Fibroblast of skin of left quadriceps (primary cell): ENCODE data around the gene USP4.
A peak's percentile ranks its signal among the peaks of the same experiment; 100 is the strongest.
"Not testable (repeated sequence)": the region's sequence is repeated elsewhere in the genome, so short reads cannot be mapped to it uniquely, and the experiment has no call there.

ENCODE experiments used
- DNase-seq, 2 experiments: peaks; one replicate each; pipeline ENCODE4 v3.0.0-alpha.2; 2013; ENCODE audit warnings: low read depth in 2 of 2

The USP4 gene

GRCh38 chr3:49339941-49340800, at the start of gene USP4:
TSS of gene USP4 (minus strand) at chr3:49340053. CDS start at chr3:49340024, 29 bp downstream.
- peak; percentile 72 to 75 for DNase-seq

DNA sequence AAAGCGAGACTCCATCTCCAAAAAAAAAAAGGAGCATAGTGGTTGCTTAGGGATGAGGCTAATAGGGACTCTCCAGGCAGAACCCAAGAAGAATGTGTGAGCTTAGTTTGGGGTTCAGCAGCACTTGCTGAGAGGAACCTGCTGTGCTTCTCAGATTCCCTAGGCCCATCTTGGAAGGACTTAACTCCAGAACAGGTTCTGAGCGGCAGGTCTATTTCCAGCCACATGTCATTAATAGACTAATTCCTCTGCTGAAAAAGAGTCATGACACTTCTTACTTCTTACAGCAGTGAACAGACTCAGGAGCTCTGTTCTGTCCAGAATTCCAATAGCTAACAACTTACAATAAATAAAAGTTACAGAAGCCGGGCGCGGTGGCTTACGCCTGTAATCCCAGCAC, 49.4 kb upstream of the USP4 start:
- DNase-seq, result no peak

DNA sequence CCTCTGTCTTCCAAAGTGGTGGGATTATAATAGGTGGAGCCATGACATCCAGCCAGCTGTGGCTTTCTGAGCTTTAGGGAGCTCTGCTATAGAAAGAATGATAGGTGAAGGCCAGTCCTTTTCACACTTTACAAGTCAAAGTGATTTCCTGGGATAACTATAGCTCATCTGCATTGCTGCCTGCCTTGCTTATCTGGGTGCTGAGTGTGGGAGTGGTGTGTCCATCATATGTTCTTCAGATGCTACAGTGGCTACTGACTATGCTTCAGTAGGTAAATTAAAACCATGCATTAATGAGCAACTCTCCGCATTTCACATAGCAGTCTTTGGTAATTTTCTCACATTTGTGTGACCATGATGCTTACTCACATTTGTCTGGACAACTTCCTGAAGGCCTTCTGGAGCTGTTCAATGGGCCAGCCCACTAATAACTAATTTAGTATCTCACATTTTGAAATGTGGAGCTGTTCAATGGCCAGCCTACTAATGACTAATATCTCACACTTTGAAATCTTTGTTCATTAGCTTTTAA, 48.5 kb upstream of the USP4 start:
- DNase-seq, result no peak

GRCh38 chr3:49387721-49388120, 47.9 kb upstream of the USP4 start:
- DNase-seq, result no peak

GRCh38 chr3:49386056-49386756, 46.4 kb upstream of the USP4 start:
- no peak for DNase-seq

DNA sequence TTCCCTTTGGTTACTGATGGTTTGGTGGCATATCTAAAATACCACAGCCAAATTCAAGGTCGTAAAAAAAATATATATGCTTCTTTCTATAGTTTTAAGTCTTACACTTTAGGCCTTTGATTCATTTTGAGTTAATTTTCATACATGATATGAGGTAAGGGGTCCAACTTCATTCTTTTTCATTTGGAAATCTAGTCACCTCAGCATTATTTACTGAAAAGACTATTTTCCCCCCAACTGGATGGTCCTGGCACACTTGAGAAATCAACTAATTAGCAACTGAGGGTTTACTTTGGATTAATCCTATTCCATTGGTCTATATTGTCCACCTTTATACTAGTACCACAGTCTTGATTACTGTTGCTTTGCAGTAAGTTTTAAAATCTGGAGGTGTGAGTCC, 45.8 kb upstream of the USP4 start:
- DNase-seq, result no peak

DNA sequence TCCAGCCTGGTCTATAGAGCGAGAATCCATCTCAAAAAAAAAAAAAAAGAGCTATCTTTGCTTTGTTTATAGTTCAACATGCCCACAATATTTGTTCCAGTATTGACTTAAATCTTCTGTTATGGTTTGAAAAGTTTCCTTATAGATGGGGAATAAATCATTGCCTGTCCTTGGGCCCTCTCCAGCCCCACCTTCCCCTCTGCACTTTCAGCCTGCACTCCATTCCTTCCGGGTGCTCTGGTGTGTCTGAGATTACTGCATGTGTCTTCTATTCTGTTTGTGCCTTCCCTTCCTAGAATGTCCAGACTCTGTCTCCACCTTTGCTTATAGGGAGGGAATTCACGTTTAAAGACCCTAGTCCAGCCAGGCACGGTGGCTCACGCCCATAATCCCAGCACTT, 43.5 kb upstream of the USP4 start:
- DNase-seq, result no peak

DNA sequence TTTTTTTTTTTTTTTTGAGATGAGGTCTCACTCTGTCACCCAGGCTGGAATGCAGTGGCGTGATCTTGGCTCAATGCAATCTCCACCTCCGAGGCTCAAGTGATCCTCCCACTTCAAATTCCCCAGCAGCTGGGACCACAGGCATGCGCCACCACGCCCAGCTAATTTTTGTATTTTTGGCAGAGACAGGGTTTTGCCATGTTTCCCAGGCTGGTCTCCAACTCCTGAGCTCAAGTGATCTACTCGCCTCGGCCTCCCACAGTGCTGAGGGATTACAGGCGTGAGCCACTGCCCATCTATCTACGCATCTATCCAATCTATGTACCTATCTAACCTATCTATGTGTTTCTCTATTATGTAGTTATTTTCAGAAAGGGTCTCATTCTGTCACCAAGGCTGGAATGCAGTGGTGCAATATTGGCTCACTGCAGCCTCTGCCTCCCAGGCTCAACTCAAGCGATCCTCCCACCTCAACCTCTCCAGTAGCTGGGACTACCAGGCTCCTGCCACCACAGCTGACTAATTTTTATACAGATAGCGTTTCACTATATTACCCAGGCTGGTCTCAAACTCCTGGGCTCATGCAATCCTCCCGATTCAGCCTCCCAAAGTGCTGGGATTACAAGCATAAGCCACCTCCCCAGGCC, 38.5 kb upstream of the USP4 start:
- DNase-seq, result peak; percentile 45 to 50

- no peak for DNase-seq
These were observed 37.6 kb upstream of the USP4 start for GRCh38 chr3:49377483-49377882.

DNA sequence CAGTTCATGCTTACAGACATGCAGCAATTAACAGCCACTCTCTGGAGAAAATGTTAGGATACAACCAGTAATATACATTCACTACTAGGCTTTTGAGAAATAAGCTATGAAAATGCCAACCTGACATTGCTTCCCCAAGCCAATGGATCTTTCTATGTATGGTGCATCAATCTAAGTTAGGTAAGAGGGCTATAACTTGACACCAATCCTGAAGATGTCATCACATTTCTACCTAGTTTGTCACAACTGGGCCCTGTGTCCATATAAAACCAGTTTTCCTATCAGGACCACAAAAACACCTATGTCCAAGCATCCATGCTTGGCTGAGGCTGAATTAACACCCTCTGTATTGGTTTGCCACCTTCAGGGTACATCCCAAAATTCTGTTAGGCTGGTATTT, 32.1 kb upstream of the USP4 start:
- no peak for DNase-seq

DNA sequence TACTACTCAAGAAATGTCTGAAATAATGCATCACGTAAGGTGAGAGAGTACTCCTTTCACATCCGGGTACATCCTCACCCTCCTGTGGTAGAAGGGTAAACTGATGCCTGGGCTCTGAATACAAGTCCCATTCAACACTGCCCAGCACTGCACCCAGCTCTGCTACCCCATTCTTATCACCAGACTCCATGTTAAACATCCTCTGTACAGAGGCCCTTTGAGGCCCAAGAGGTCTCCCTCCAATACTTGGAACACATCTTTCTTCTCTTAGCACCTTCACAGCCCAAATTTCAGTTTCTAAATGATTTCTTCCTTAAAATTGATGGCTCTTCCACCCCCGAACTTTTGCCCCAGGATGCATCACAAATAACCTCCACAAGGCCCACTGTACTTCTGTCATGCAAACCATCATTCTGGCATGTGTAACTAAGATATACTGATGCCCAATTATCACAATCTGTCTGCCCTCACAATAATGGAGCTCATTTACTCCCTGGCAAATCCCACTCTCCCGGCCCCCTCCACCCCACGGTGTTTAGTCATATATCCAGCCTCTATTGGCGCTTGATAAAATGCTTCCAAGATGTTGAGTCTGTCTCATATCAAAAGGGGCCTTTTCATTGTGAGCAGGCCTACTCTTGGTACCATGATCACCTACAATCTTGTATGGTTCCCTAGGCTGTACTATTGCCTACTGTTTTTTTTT, 30.9 kb upstream of the USP4 start:
- no peak for DNase-seq

GRCh38 chr3:49362561-49362960, 22.7 kb upstream of the USP4 start:
- peak in 1 of 2 experiments; percentile 41 for DNase-seq

GRCh38 chr3:49359623-49360022, 19.8 kb upstream of the USP4 start:
- no peak for DNase-seq

DNA sequence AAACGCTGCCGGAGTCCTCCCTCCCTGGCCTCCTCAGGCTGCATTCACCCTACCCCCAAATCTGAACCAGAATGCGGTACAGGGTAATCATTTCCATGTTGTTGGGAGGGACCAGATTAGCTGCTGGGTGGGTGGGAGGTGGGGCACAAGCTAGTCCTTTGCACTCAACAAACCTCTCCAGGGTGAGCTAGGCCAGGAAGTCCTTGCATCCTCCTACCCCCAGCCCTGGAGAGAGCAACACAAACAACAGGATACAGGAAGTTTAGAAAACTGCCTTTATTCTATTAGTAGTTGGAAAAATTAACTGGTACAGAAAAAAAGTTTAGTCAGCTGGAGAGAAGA, 19.0 kb upstream of the USP4 start:
- no peak for DNase-seq

DNA sequence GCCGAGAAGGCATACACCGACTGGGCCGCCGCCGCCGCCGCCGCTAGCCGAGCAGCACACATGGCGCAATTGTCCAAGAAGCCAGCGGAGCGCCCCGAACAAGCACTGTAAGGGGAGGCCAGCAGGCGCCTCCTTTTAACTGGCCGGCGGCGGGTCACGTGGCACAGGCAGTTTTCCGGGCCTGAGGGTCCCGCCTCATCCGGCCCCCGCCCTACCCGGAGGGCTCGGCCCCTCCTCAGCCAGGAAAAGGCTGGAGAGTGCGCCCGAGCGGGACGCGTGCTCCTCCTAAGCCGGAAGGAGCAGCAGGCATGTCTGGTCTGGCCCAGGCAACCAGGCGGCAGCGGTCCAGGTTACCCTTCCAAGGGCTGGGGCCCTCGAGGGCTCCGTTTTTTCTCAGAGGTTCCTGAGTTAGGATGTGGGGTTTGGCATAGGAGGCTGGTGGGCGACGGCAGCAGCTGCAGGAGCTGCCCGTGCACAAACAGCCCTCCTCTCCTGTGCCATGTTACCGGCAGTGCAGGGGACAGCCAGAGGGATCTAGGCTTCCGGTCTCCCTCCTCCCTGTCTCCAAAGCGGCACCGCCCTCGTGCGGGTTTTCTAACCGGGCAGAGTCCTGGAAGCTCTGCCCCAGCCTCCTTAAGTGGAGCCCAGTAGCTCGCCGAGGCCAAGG, 18.5 kb upstream of the USP4 start, which contains the start of gene GPX1:
Gene GPX1 (minus strand): TSS at position 137 of the 667 bp plus-strand sequence. CDS start 75 bp downstream, at position 62.
- DNase-seq, result peak; percentile 92

DNA sequence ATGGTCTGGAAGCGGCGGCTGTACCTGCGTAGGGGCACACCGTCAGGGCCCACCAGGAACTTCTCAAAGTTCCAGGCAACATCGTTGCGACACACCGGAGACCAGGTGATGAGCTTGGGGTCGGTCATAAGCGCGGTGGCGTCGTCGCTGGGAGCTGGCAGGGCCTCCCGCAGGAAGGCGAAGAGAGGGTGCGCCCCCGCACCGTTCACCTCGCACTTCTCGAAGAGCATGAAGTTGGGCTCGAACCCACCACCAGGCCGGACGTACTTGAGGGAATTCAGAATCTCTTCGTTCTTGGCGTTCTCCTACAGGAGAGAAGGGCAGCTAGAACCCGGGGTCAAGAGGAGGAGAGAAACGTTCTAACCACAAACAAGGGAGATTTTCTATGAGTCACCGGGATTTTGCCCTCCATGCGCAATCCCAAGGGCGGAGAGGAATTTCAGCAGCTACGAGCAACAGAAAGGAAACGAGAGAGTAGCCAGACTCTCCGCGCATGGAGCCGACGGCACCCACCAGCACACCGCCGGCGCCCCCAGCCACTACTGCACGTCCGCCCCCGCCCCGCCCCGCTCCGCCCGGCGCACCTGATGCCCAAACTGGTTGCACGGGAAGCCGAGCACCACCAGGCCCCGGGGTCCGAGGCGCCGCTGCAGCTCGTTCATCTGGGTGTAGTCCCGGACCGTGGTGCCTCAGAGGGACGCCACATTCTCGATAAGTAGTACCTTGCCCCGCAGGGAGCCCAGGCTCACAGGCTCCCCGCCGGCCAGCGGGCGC, 17.8 kb upstream of the USP4 start:
- peak; percentile 74 for DNase-seq

- DNase-seq, result not testable (repeated sequence)
These were observed 17.2 kb upstream of the USP4 start for GRCh38 chr3:49357095-49357442.

- no peak for DNase-seq
These were observed 13.1 kb upstream of the USP4 start for GRCh38 chr3:49352890-49353421.

DNA sequence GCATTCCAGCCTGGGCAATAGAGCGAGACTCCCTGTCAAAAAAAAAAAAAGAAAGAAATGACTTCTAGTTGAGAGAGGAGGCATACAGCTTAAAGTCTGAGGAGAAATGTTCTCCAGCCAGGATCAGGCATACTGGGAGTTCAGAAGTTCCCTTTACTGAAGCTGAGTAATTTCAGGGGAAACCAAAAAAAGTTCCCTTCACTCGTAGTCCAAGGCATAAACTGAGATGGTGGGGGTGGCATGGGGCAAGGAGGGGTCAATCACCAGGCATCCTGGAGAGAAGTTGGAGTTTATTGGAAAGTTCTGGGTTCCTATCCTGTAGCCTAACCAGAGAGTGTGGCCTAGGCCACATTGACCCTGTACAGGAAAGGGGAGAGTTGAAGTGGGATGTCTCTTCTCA, 12.4 kb upstream of the USP4 start:
- no peak for DNase-seq

GRCh38 chr3:49351521-49352011, 11.7 kb upstream of the USP4 start:
- DNase-seq, result peak; percentile 58 to 61
